HEK293 (cell line): ENCODE measurements around the gene DYNC1I1.

Experiments used
- BCL11A ChIP-seq: fragments of 450-650 bp; formaldehyde crosslinking; IDR thresholded peaks from 2 replicates; pipeline ENCODE4 v1.5.1; 2016; ENCODE audit warnings: low read depth, missing biosample characterization, missing genetic modification characterization
- ZBTB1 ChIP-seq: fragments of 450-650 bp; formaldehyde crosslinking; IDR thresholded peaks from 2 replicates; pipeline ENCODE4 v1.5.1; 2016; ENCODE audit warnings: missing biosample characterization, missing genetic modification characterization
- ZFP41 ChIP-seq: fragments of 450-650 bp; formaldehyde crosslinking; IDR thresholded peaks from 2 replicates; pipeline ENCODE4 v1.5.1; 2016; ENCODE audit warnings: missing biosample characterization, missing genetic modification characterization, borderline replicate concordance
- ZNF175 ChIP-seq: fragments of 450-650 bp; formaldehyde crosslinking; IDR thresholded peaks from 2 replicates; pipeline ENCODE4 v1.5.1; 2016; ENCODE audit warnings: missing biosample characterization, missing genetic modification characterization
- TF ChIP-seq, protein P1 (sequence below): fragments of 450-650 bp; formaldehyde crosslinking; IDR thresholded peaks from 2 replicates; pipeline ENCODE4 v1.5.1; 2016; ENCODE audit warnings: missing biosample characterization, missing genetic modification characterization, borderline replicate concordance
- TF ChIP-seq, protein P2 (sequence below): fragments of 450-650 bp; formaldehyde crosslinking; IDR thresholded peaks from 2 replicates; pipeline ENCODE4 v1.5.1; 2016; ENCODE audit warnings: missing biosample characterization, missing genetic modification characterization
- TF ChIP-seq, protein P3 (sequence below): sonication (generic); formaldehyde crosslinking; IDR thresholded peaks from 2 replicates; pipeline ENCODE4 v1.8.1; 2022; ENCODE audit warnings: mild to moderate bottlenecking, moderate library complexity, missing genetic modification reagents
- TF ChIP-seq, protein P4 (sequence below): fragments of 450-650 bp; formaldehyde crosslinking; IDR thresholded peaks from 2 replicates; pipeline ENCODE4 v1.5.1; 2016; ENCODE audit warnings: missing biosample characterization, missing genetic modification characterization

DNA sequence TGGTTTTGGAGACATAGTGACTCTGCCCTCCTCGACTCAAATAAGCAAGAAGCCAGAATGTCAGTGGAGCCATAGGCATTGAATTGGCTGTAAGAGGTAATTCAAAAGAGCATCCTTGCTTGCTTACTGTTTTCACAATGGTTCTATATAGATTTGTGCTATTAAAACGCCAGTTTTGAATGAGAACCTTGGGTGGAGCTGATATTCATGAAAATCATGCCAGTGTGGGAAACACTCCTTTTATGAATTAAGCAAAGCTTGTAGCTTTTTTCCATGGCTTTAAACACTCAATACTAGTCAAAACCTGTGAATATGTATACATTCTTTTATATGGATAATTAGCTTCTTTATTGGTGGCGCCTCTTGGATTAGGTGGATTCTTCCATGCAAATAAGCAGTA lies 297.0 kb downstream of the DYNC1I1 start:
- TF ChIP-seq ZNF175 (tag by site-specific recombination): no peak
- TF ChIP-seq, protein P1, sequence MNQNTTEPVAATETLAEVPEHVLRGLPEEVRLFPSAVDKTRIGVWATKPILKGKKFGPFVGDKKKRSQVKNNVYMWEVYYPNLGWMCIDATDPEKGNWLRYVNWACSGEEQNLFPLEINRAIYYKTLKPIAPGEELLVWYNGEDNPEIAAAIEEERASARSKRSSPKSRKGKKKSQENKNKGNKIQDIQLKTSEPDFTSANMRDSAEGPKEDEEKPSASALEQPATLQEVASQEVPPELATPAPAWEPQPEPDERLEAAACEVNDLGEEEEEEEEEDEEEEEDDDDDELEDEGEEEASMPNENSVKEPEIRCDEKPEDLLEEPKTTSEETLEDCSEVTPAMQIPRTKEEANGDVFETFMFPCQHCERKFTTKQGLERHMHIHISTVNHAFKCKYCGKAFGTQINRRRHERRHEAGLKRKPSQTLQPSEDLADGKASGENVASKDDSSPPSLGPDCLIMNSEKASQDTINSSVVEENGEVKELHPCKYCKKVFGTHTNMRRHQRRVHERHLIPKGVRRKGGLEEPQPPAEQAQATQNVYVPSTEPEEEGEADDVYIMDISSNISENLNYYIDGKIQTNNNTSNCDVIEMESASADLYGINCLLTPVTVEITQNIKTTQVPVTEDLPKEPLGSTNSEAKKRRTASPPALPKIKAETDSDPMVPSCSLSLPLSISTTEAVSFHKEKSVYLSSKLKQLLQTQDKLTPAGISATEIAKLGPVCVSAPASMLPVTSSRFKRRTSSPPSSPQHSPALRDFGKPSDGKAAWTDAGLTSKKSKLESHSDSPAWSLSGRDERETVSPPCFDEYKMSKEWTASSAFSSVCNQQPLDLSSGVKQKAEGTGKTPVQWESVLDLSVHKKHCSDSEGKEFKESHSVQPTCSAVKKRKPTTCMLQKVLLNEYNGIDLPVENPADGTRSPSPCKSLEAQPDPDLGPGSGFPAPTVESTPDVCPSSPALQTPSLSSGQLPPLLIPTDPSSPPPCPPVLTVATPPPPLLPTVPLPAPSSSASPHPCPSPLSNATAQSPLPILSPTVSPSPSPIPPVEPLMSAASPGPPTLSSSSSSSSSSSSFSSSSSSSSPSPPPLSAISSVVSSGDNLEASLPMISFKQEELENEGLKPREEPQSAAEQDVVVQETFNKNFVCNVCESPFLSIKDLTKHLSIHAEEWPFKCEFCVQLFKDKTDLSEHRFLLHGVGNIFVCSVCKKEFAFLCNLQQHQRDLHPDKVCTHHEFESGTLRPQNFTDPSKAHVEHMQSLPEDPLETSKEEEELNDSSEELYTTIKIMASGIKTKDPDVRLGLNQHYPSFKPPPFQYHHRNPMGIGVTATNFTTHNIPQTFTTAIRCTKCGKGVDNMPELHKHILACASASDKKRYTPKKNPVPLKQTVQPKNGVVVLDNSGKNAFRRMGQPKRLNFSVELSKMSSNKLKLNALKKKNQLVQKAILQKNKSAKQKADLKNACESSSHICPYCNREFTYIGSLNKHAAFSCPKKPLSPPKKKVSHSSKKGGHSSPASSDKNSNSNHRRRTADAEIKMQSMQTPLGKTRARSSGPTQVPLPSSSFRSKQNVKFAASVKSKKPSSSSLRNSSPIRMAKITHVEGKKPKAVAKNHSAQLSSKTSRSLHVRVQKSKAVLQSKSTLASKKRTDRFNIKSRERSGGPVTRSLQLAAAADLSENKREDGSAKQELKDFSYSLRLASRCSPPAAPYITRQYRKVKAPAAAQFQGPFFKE (tag by site-specific recombination): no peak
- TF ChIP-seq, protein P2, sequence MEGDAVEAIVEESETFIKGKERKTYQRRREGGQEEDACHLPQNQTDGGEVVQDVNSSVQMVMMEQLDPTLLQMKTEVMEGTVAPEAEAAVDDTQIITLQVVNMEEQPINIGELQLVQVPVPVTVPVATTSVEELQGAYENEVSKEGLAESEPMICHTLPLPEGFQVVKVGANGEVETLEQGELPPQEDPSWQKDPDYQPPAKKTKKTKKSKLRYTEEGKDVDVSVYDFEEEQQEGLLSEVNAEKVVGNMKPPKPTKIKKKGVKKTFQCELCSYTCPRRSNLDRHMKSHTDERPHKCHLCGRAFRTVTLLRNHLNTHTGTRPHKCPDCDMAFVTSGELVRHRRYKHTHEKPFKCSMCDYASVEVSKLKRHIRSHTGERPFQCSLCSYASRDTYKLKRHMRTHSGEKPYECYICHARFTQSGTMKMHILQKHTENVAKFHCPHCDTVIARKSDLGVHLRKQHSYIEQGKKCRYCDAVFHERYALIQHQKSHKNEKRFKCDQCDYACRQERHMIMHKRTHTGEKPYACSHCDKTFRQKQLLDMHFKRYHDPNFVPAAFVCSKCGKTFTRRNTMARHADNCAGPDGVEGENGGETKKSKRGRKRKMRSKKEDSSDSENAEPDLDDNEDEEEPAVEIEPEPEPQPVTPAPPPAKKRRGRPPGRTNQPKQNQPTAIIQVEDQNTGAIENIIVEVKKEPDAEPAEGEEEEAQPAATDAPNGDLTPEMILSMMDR (tag by site-specific recombination): no peak
- TF ChIP-seq, protein P3, sequence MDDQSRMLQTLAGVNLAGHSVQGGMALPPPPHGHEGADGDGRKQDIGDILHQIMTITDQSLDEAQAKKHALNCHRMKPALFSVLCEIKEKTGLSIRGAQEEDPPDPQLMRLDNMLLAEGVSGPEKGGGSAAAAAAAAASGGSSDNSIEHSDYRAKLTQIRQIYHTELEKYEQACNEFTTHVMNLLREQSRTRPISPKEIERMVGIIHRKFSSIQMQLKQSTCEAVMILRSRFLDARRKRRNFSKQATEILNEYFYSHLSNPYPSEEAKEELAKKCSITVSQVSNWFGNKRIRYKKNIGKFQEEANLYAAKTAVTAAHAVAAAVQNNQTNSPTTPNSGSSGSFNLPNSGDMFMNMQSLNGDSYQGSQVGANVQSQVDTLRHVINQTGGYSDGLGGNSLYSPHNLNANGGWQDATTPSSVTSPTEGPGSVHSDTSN: no peak
- TF ChIP-seq ZBTB1 (tag by site-specific recombination): no peak
- no peak for TF ChIP-seq BCL11A
- TF ChIP-seq, protein P4, sequence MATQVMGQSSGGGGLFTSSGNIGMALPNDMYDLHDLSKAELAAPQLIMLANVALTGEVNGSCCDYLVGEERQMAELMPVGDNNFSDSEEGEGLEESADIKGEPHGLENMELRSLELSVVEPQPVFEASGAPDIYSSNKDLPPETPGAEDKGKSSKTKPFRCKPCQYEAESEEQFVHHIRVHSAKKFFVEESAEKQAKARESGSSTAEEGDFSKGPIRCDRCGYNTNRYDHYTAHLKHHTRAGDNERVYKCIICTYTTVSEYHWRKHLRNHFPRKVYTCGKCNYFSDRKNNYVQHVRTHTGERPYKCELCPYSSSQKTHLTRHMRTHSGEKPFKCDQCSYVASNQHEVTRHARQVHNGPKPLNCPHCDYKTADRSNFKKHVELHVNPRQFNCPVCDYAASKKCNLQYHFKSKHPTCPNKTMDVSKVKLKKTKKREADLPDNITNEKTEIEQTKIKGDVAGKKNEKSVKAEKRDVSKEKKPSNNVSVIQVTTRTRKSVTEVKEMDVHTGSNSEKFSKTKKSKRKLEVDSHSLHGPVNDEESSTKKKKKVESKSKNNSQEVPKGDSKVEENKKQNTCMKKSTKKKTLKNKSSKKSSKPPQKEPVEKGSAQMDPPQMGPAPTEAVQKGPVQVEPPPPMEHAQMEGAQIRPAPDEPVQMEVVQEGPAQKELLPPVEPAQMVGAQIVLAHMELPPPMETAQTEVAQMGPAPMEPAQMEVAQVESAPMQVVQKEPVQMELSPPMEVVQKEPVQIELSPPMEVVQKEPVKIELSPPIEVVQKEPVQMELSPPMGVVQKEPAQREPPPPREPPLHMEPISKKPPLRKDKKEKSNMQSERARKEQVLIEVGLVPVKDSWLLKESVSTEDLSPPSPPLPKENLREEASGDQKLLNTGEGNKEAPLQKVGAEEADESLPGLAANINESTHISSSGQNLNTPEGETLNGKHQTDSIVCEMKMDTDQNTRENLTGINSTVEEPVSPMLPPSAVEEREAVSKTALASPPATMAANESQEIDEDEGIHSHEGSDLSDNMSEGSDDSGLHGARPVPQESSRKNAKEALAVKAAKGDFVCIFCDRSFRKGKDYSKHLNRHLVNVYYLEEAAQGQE (tag by site-specific recombination): no peak
- TF ChIP-seq ZFP41 (tag by site-specific recombination): no peak
